ENCODE results near the gene SNAPC5. TPM values are rescaled to one million over a fixed set of nuclear protein-coding genes. Genes with fewer than 3 reads are reported as not detected.

SNAPC5 gene
- total and polyA plus RNA-seq, 2 of the 4 experiments (the other 2 are of a cell fraction), result 25.9 to 26.3 TPM

GRCh38 chr15:66545255-66545654, 47.7 kb upstream of the SNAPC5 start:
- no peak overlapping the region for H3K56ac ChIP-seq (ENCODE audit: extremely low read depth, insufficient read depth, low read length)
- intact Hi-C loops (cut with micrococcal nuclease), result no loop called here
- no TSS peak for BruUV-seq (replicated peaks)

More at GRCh38 chr15:66545255-66545654, 47.7 kb upstream of the SNAPC5 start:
- Histone ChIP-seq H3K14ac (replicated peaks; ENCODE audit: low read depth, low read length) (no peak overlapping the region), H3K4me1 (ENCODE audit: control insufficient read depth, insufficient read depth, low read length) (no peaks in the 10 kb centered on the region), H3K9ac (ENCODE audit: low read depth, low read length) (no peak overlapping the region), H2BK120ac (ENCODE audit: low read depth, low read length) (no peak overlapping the region), H2BK15ac (ENCODE audit: low read depth, low read length) (no peak overlapping the region), H2AK5ac (ENCODE audit: low read depth, low read length) (no peak overlapping the region), H3K36me3 (ENCODE audit: control insufficient read depth, insufficient read depth, low read length) (peaks cover 5% of the 10 kb centered on the region; the same call in 1 of the 2 replicates), H3K27me3 (ENCODE audit: control insufficient read depth, insufficient read depth, low read length) (no peaks in the 10 kb centered on the region), H4K91ac (ENCODE audit: insufficient read depth, low read depth, low read length) (no peak overlapping the region), H3K23ac (ENCODE audit: low read depth, low read length) (no peak overlapping the region), H2BK20ac (ENCODE audit: low read depth, low read length) (no peak overlapping the region), H3K9me1 (ENCODE audit: insufficient read depth, low read length) (no peaks in the 10 kb centered on the region), H3K4me3 (ENCODE audit: insufficient read depth, low read depth, low read length) (no peak overlapping the region), H2AFZ (replicated peaks; ENCODE audit: low read length, poor library complexity) (no peak overlapping the region), H3K18ac (ENCODE audit: low read depth, low read length) (no peak overlapping the region), H2AK9ac (replicated peaks; ENCODE audit: low read depth, low read length, poor library complexity) (no peak overlapping the region), H3K9me3 (ENCODE audit: control insufficient read depth, insufficient read depth, low read length) (no peaks in the 10 kb centered on the region), H3K27ac (ENCODE audit: insufficient read depth, low read length) (no peak overlapping the region), H4K8ac (ENCODE audit: low read depth in 2 of 2, low read length in 2 of 2) (no peak overlapping the region), H3K4ac (ENCODE audit: low read depth, low read length) (no peak overlapping the region), H4K5ac (ENCODE audit: low read depth, low read length) (no peak overlapping the region), H3K4me2 (ENCODE audit: low read depth, low read length) (no peak overlapping the region), H4K20me1 (ENCODE audit: insufficient read depth, low read length) (no peaks in the 10 kb centered on the region), H3K79me1 (ENCODE audit: low read depth in 1 of 2, low read length in 2 of 2) (no peaks in the 10 kb centered on the region), H2BK5ac (ENCODE audit: low read depth, low read length, poor library complexity, severe bottlenecking) (no peak overlapping the region)
- ChIA-PET POLR2A (ENCODE audit: unreplicated experiment) (no interaction called here), CTCF (interaction anchor here (0.6 kb wide), 1 partner anchor 462 kb away, joined by 3 read pairs; no protein-coding TSS in a partner anchor)
- ATAC-seq (ENCODE audit: low read depth) (no peak), DNase-seq (no peak)
- no peak for TF ChIP-seq NFE2L2 (IDR thresholded peaks at IDR 0.05; ENCODE audit: low read depth, low read length)
- no peak for TF ChIP-seq CTCF (conservative IDR thresholded peaks at IDR 0.05; ENCODE audit: low read depth, low read length)
- TF ChIP-seq MAFK (IDR thresholded peaks at IDR 0.05; ENCODE audit: low read depth, low read length), result peak; percentile 91
- whole genome bisulfite sequencing, 2 experiments (ENCODE audit: extremely low coverage in 2 of 2, insufficient read length in 1 of 2), result no CpG with 5 or more reads among the region's 1 CpG
- dilution Hi-C loops (cut with HindIII; ENCODE audit: low sequenced_read_pairs, unreplicated experiment), result no loop called here
- in situ Hi-C loops (cut with MboI; ENCODE audit: low sequenced_read_pairs), result no loop called here

All from IMR-90 (cell line).